Hepatocyte (in vitro differentiated cells): ENCODE results near the gene ERICH6.

Experiments
- CTCF ChIP-seq: fragments of 200-600 bp; sonication (generic); IDR thresholded peaks from 2 replicates; pipeline ENCODE4 v1.5.1; 2016; ENCODE audit warnings: antibody characterized with exemption, mild to moderate bottlenecking; ENCODE audit not compliant: poor library complexity
- EZH2 ChIP-seq: fragments of 200-600 bp; sonication (generic); IDR thresholded peaks from 2 replicates; pipeline ENCODE4 v1.6.1; 2016; ENCODE audit warnings: antibody characterized with exemption, mild to moderate bottlenecking, borderline replicate concordance

- no peak for TF ChIP-seq CTCF
- no peak for TF ChIP-seq EZH2
Observed at GRCh38 chr3:150653110-150653561, 50.6 kb downstream of the ERICH6 start.
